Liver (tissue), 9 donors: ENCODE results near the gene LRP4. TPM values are rescaled to one million over a fixed set of nuclear protein-coding genes. Genes with fewer than 3 reads are reported as not detected.

Experiments used
- DNase-seq: peaks from one replicate; pipeline ENCODE4 v3.0.0-alpha.2; 2017; ENCODE audit warnings: low spot score
- H3K27ac ChIP-seq, 2 donors: one replicate each; pipeline ENCODE4 v1.7.0; 2013; ENCODE audit warnings: inconsistent platforms in 2 of 2, low read length in 2 of 2, control low read depth in 1 of 2, low read depth in 1 of 2, mild to moderate bottlenecking in 1 of 2
- H3K27me3 ChIP-seq, 4 donors: one replicate each; pipeline versions ENCODE4 v1.6.1 to v1.7.0; 2013; ENCODE audit warnings: low read length in 3 of 4, inconsistent platforms in 1 of 4, mild to moderate bottlenecking in 1 of 4, moderate library complexity in 1 of 4; ENCODE audit not compliant: control insufficient read depth in 4 of 4, insufficient read depth in 4 of 4
- H3K36me3 ChIP-seq, 4 donors: one replicate each; pipeline versions ENCODE4 v1.6.1 to v1.7.0; 2013; ENCODE audit warnings: low read length in 3 of 4, mild to moderate bottlenecking in 3 of 4, low read depth in 1 of 4, moderate library complexity in 1 of 4; ENCODE audit not compliant: control insufficient read depth in 4 of 4, insufficient read depth in 3 of 4
- H3K4me1 ChIP-seq, 4 donors: one replicate each; pipeline versions ENCODE4 v1.6.1 to v1.7.0; 2013; ENCODE audit warnings: low read length in 3 of 4, mild to moderate bottlenecking in 3 of 4, moderate library complexity in 1 of 4; ENCODE audit not compliant: control insufficient read depth in 4 of 4, insufficient read depth in 4 of 4
- H3K4me3 ChIP-seq, 3 donors: one replicate each; pipeline versions ENCODE4 v1.6.1 to v1.7.0; 2013; ENCODE audit warnings: low read length in 3 of 3, control low read depth in 1 of 3, low read depth in 1 of 3, mild to moderate bottlenecking in 1 of 3
- H3K9ac ChIP-seq, 2 donors: one replicate each; pipeline ENCODE4 v1.7.0; 2013; ENCODE audit warnings: low read length in 2 of 2, mild to moderate bottlenecking in 2 of 2, moderate library complexity in 2 of 2, control low read depth in 1 of 2, low read depth in 1 of 2
- H3K9me3 ChIP-seq, 4 donors: one replicate each; pipeline versions ENCODE4 v1.6.1 to v1.7.0; 2013; ENCODE audit warnings: low read length in 3 of 4; ENCODE audit not compliant: control insufficient read depth in 4 of 4
- ATF3 ChIP-seq: IDR thresholded peaks from 2 replicates; pipeline ENCODE4 v1.6.1; 2016; ENCODE audit warnings: antibody characterized with exemption
- CTCF ChIP-seq: fragments of 150-350 bp; IDR thresholded peaks from 2 replicates; pipeline ENCODE4 v1.5.1; 2017; ENCODE audit warnings: improper control_type of control experiment, low read depth, low read length; ENCODE audit not compliant: missing input control
- EGR1 ChIP-seq, 2 donors: IDR thresholded peaks; 2 replicates each; pipeline ENCODE4 v1.6.1; 2016 to 2018; ENCODE audit warnings: antibody characterized with exemption in 2 of 2, low read depth in 2 of 2
- FOXA1 ChIP-seq: IDR thresholded peaks from 2 replicates; pipeline ENCODE4 v1.6.1; 2016; ENCODE audit warnings: antibody characterized with exemption
- FOXA2 ChIP-seq: IDR thresholded peaks from 2 replicates; pipeline ENCODE4 v1.6.1; 2016; ENCODE audit warnings: antibody characterized with exemption
- GABPA ChIP-seq, 2 donors: IDR thresholded peaks in 1 of 2; conservative IDR thresholded peaks in 1 of 2; 2 replicates each; pipeline ENCODE4 v1.6.1; 2016; ENCODE audit warnings: antibody characterized with exemption in 2 of 2, mild to moderate bottlenecking in 1 of 2, moderate library complexity in 1 of 2
- HNF4A ChIP-seq, 2 donors: conservative IDR thresholded peaks; 2 replicates each; pipeline ENCODE4 v1.6.1; 2016; ENCODE audit warnings: antibody characterized with exemption in 2 of 2, mild to moderate bottlenecking in 2 of 2
- HNF4G ChIP-seq: IDR thresholded peaks from 2 replicates; pipeline ENCODE4 v1.6.1; 2016; ENCODE audit warnings: antibody characterized with exemption
- JUND ChIP-seq, 2 donors: IDR thresholded peaks; 2 replicates each; pipeline ENCODE4 v1.6.1; 2016; ENCODE audit warnings: antibody characterized with exemption in 2 of 2
- MAX ChIP-seq: IDR thresholded peaks from 2 replicates; pipeline ENCODE4 v1.6.1; 2016; ENCODE audit warnings: antibody characterized with exemption
- NR2F2 ChIP-seq: IDR thresholded peaks from 2 replicates; pipeline ENCODE4 v1.6.1; 2016; ENCODE audit warnings: antibody characterized with exemption
- RAD21 ChIP-seq, 2 donors: IDR thresholded peaks; 2 replicates each; pipeline ENCODE4 v1.6.1; 2016; ENCODE audit warnings: antibody characterized with exemption in 2 of 2, mild to moderate bottlenecking in 2 of 2
- RXRA ChIP-seq, 2 donors: IDR thresholded peaks; 2 replicates each; pipeline ENCODE4 v1.6.1; 2017 to 2018; ENCODE audit warnings: antibody characterized with exemption in 2 of 2, mild to moderate bottlenecking in 1 of 2
- SP1 ChIP-seq: IDR thresholded peaks from 2 replicates; pipeline ENCODE4 v1.6.1; 2018; ENCODE audit warnings: antibody characterized with exemption, mild to moderate bottlenecking
- TAF1 ChIP-seq: conservative IDR thresholded peaks from 2 replicates; pipeline ENCODE4 v1.6.1; 2016; ENCODE audit warnings: antibody characterized with exemption, mild to moderate bottlenecking
- YY1 ChIP-seq: IDR thresholded peaks from 2 replicates; pipeline ENCODE4 v1.6.1; 2016; ENCODE audit warnings: antibody characterized with exemption, mild to moderate bottlenecking
- WGBS: extraction: QIAGEN DNeasy Blood & Tissue Kit; methylation state at CpG from one replicate; pipeline ENCODE4 v1.1.7; 2013; 5-methylcytosine and 5-hydroxymethylcytosine counted together
- polyA plus RNA-seq, 2 donors: library from polyadenylated mRNA; stranded (reverse) in 1 of 2; unstranded in 1 of 2; fragments of 200-250 nt in 1 of 2; fragments of >200 nt in 1 of 2; fragmentation: Nextera tagmentation in 1 of 2; extraction: Ambion mirVana in 1 of 2; gene quantifications; one replicate each; pipeline versions ENCODE4 v1.2.1 to v1.2.3, GENCODE V29; 2013 to 2015
- total RNA-seq, 2 donors: library from RNA; depleted of rRNA; stranded (reverse); fragments of >200 nt; gene quantifications; one replicate each; pipeline ENCODE4 v1.2.3, GENCODE V29; 2014
- TF ChIP-seq, protein P1 (sequence below): IDR thresholded peaks from 2 replicates; pipeline ENCODE4 v1.6.1; 2016; ENCODE audit warnings: antibody characterized with exemption, mild to moderate bottlenecking
- TF ChIP-seq, protein P2 (sequence below): IDR thresholded peaks from 2 replicates; pipeline ENCODE4 v1.6.1; 2016; ENCODE audit warnings: antibody characterized with exemption
- donor health status: healthy.
- donor health status: healthy.
- donor health status: healthy.
- donor health status: healthy.
- donor health status: healthy.

LRP4 gene
- total and polyA plus RNA-seq, 4 donors: 0.50 to 3.1 (median 0.90) TPM

- TF ChIP-seq HNF4A (conservative IDR thresholded peaks at IDR 0.05): no peak
- TF ChIP-seq TAF1: no peak
- no peak for TF ChIP-seq FOXA2
- TF ChIP-seq RAD21 (IDR thresholded peaks at IDR 0.05): no peak
Observed at GRCh38 chr11:46967962-46968361, 49.6 kb upstream of the LRP4 start (continued).

- TF ChIP-seq TAF1 (no peak), FOXA2 (no peak), GABPA (IDR thresholded peaks at IDR 0.05 in 1 of 2, conservative IDR thresholded peaks at IDR 0.05 in 1 of 2) (no peak), FOXA1 (no peak), MAX (no peak), HNF4A (conservative IDR thresholded peaks at IDR 0.05) (no peak), RAD21 (IDR thresholded peaks at IDR 0.05) (no peak), NR2F2 (no peak), RXRA (IDR thresholded peaks at IDR 0.05) (no peak), SP1 (no peak), CTCF (no peak), HNF4G (no peak), EGR1 (IDR thresholded peaks at IDR 0.05; ENCODE audit: low read depth in 2 of 2) (no peak), JUND (IDR thresholded peaks at IDR 0.05) (no peak), YY1 (no peak), ATF3 (no peak)
- TF ChIP-seq, protein P1, sequence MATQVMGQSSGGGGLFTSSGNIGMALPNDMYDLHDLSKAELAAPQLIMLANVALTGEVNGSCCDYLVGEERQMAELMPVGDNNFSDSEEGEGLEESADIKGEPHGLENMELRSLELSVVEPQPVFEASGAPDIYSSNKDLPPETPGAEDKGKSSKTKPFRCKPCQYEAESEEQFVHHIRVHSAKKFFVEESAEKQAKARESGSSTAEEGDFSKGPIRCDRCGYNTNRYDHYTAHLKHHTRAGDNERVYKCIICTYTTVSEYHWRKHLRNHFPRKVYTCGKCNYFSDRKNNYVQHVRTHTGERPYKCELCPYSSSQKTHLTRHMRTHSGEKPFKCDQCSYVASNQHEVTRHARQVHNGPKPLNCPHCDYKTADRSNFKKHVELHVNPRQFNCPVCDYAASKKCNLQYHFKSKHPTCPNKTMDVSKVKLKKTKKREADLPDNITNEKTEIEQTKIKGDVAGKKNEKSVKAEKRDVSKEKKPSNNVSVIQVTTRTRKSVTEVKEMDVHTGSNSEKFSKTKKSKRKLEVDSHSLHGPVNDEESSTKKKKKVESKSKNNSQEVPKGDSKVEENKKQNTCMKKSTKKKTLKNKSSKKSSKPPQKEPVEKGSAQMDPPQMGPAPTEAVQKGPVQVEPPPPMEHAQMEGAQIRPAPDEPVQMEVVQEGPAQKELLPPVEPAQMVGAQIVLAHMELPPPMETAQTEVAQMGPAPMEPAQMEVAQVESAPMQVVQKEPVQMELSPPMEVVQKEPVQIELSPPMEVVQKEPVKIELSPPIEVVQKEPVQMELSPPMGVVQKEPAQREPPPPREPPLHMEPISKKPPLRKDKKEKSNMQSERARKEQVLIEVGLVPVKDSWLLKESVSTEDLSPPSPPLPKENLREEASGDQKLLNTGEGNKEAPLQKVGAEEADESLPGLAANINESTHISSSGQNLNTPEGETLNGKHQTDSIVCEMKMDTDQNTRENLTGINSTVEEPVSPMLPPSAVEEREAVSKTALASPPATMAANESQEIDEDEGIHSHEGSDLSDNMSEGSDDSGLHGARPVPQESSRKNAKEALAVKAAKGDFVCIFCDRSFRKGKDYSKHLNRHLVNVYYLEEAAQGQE: no peak
- TF ChIP-seq, protein P2, sequence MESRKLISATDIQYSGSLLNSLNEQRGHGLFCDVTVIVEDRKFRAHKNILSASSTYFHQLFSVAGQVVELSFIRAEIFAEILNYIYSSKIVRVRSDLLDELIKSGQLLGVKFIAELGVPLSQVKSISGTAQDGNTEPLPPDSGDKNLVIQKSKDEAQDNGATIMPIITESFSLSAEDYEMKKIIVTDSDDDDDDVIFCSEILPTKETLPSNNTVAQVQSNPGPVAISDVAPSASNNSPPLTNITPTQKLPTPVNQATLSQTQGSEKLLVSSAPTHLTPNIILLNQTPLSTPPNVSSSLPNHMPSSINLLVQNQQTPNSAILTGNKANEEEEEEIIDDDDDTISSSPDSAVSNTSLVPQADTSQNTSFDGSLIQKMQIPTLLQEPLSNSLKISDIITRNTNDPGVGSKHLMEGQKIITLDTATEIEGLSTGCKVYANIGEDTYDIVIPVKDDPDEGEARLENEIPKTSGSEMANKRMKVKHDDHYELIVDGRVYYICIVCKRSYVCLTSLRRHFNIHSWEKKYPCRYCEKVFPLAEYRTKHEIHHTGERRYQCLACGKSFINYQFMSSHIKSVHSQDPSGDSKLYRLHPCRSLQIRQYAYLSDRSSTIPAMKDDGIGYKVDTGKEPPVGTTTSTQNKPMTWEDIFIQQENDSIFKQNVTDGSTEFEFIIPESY: no peak
- Histone ChIP-seq H3K36me3 (no peaks in the 10 kb centered on the region), H3K4me1 (no peaks in the 10 kb centered on the region), H3K4me3 (no peak overlapping the region), H3K9me3 (no peaks in the 10 kb centered on the region), H3K27ac (no peak overlapping the region), H3K9ac (no peak overlapping the region), H3K27me3 (no peaks in the 10 kb centered on the region)
- DNase-seq: no peak
- 97% methylated on average over 2 of the region's 2 CpGs for WGBS
Observed at GRCh38 chr11:46966773-46967172, 48.4 kb upstream of the LRP4 start.
